Colonic mucosa (tissue), 4 donors: ENCODE measurements around the gene CMKLR1. TPM values are rescaled to one million over a fixed set of nuclear protein-coding genes. Genes with fewer than 3 reads are reported as not detected.
A peak's percentile ranks its signal among the peaks of the same experiment; 100 is the strongest.

Source experiments
- DNase-seq: peaks from one replicate; pipeline ENCODE4 v3.0.0-alpha.2; 2020
- H3K27ac ChIP-seq: fragments of 200-600 bp; one replicate; pipeline ENCODE4 v1.8.0; 2021
- H3K27me3 ChIP-seq: fragments of 200-600 bp; one replicate; pipeline ENCODE4 v1.8.0; 2021
- H3K36me3 ChIP-seq: fragments of 200-600 bp; one replicate; pipeline ENCODE4 v1.8.0; 2021
- H3K4me1 ChIP-seq: fragments of 200-600 bp; one replicate; pipeline ENCODE4 v1.8.0; 2021; ENCODE audit warnings: mild to moderate bottlenecking
- H3K4me3 ChIP-seq: fragments of 200-600 bp; one replicate; pipeline ENCODE4 v1.8.0; 2021
- H3K9ac ChIP-seq, 2 donors: one replicate each; pipeline ENCODE4 v1.7.0; 2013; ENCODE audit warnings: control low read depth in 2 of 2, low read depth in 2 of 2, low read length in 2 of 2
- H3K9me3 ChIP-seq: fragments of 200-600 bp; one replicate; pipeline ENCODE4 v1.8.0; 2021
- intact Hi-C: fragments of 100-400 bp; cut with DNase I; formaldehyde crosslinking; loops from one replicate; pipeline ENCODE4 v1.14.1; 2022
- total RNA-seq, 2 donors: library from RNA; stranded (reverse); fragmentation: NEBNext Ultra II Directional in 1 of 2; extraction: Animal tissue kit (Norgen Biotek cat#: 25700) in 1 of 2; gene quantifications; one replicate each; pipeline ENCODE4 v1.2.1, GENCODE V29; 2021
- TF ChIP-seq, protein P1 (sequence below): fragments of 200-600 bp; IDR thresholded peaks from one replicate; pipeline ENCODE4 v1.8.0; 2022; ENCODE audit warnings: antibody characterized with exemption, mild to moderate bottlenecking
- donor health status: healthy.
- donor health status: DM: no; HTN: no; CAD: no.
- donor health status: DM: no; HTN: no; CAD: no.

The CMKLR1 gene
- total RNA-seq, 2 donors from 2014 or later: 3.0 to 4.9 TPM

DNA sequence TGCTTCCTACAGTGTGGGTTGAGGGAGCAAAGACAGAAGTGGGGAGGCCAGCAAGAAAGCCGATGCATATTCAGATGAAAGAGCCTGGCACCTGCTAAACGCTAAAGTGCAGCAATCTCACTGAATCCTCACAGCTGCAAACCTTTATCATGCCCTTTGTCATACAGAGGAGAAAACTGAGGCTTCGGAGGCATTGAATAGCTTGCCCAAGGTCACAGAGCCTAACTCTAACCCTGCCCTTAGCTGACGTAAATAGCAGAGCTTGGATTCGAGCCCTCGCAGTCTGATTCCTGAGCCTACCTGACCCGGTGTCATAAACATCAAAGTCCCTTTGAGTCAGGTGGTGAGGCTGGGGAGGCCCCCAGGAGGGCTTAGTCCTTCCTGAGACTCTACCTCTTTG lies 54.9 kb downstream of the CMKLR1 start:
- no peak for DNase-seq
- H3K36me3 ChIP-seq: no peaks in the 10 kb centered on the region
- peak overlapping the region in 1 of 2 donors; percentile 12 for H3K9ac ChIP-seq
- no peaks in the 10 kb centered on the region for H3K27me3 ChIP-seq
- TF ChIP-seq, protein P1, sequence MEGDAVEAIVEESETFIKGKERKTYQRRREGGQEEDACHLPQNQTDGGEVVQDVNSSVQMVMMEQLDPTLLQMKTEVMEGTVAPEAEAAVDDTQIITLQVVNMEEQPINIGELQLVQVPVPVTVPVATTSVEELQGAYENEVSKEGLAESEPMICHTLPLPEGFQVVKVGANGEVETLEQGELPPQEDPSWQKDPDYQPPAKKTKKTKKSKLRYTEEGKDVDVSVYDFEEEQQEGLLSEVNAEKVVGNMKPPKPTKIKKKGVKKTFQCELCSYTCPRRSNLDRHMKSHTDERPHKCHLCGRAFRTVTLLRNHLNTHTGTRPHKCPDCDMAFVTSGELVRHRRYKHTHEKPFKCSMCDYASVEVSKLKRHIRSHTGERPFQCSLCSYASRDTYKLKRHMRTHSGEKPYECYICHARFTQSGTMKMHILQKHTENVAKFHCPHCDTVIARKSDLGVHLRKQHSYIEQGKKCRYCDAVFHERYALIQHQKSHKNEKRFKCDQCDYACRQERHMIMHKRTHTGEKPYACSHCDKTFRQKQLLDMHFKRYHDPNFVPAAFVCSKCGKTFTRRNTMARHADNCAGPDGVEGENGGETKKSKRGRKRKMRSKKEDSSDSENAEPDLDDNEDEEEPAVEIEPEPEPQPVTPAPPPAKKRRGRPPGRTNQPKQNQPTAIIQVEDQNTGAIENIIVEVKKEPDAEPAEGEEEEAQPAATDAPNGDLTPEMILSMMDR: no peak
- no peak overlapping the region for H3K4me3 ChIP-seq
- intact Hi-C loops: no loop called here
- H3K4me1 ChIP-seq: no peaks in the 10 kb centered on the region
- no peaks in the 10 kb centered on the region for H3K9me3 ChIP-seq
- no peak overlapping the region for H3K27ac ChIP-seq

DNA sequence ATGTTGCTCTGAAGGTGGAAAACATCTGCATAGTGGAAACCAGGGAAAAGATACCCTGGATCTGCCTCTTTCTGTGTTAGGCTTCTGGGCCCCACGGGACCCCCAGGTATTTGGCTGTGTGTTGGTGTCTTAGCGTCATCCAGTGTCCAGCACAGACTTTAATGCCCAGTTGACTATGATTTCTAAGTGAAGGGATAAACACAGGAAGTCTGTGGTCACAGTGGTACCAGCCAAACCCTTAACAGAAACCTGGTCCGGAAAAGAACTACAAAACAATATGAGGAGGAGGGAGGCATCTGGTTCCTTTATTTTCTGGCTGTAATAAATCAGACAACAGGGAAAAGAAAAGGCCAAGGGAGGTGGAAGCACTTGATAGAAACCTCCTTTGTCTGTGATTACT lies 56.4 kb downstream of the CMKLR1 start:
- H3K27ac ChIP-seq: no peak overlapping the region

DNA sequence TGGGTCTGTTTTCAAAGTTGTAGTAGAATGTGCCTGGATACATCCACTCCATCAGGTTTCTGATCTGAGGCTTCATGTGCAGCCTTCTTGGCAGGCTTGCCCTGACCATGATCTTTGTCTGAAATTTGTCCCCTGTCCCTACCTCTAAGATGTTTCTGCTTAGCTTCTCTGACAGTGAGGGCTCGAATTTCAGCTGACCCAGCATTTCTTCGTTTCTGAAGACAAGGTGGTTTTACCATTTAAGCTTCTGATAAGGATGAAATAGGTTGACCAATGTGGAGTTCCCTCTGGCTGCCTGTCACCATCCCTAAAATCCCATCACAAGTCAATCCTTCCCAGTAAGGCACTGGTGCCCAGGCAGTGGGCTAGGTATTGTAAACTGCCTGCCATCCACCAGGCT lies 57.0 kb downstream of the CMKLR1 start:
- H3K4me3 ChIP-seq: no peak overlapping the region
- no peak for DNase-seq
- no peaks in the 10 kb centered on the region for H3K4me1 ChIP-seq
- H3K9me3 ChIP-seq: no peaks in the 10 kb centered on the region
- no peak overlapping the region for H3K27ac ChIP-seq
- no peaks in the 10 kb centered on the region for H3K36me3 ChIP-seq
- H3K9ac ChIP-seq: no peak overlapping the region
- intact Hi-C loops: no loop called here
- TF ChIP-seq, protein P1: no peak
- no peaks in the 10 kb centered on the region for H3K27me3 ChIP-seq

More for the DNA sequence above, 56.4 kb downstream of the CMKLR1 start:
- Histone ChIP-seq H3K4me1 (no peaks in the 10 kb centered on the region), H3K4me3 (no peak overlapping the region), H3K27me3 (no peaks in the 10 kb centered on the region), H3K9ac (no peak overlapping the region), H3K36me3 (no peaks in the 10 kb centered on the region), H3K9me3 (no peaks in the 10 kb centered on the region)
- TF ChIP-seq, protein P1: no peak
- no peak for DNase-seq
- intact Hi-C loops: no loop called here

DNA sequence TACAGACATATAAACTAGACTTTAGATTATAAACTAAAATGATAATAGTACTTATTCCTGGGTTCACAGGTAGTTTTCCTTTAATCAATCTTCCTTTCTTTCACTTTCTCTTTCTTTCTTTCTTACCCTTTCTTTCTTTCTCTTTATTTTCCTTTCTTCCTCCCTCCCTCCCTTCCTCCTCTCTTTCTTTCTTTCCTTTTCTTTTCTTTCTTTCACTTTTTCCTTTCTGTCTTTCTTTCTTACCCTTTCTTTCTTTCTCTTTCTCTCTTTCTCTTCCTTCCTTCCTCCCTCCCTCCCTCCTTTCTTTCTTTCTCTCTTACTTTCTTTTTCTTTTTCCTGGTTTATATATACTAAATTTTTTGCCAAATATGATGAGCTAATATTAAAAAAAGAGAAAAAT lies 61.5 kb downstream of the CMKLR1 start:
- Histone ChIP-seq H3K27me3 (no peaks in the 10 kb centered on the region), H3K9me3 (no peaks in the 10 kb centered on the region), H3K36me3 (no peaks in the 10 kb centered on the region), H3K4me3 (no peak overlapping the region), H3K9ac (no peak overlapping the region), H3K27ac (no peak overlapping the region), H3K4me1 (no peaks in the 10 kb centered on the region)
- TF ChIP-seq, protein P1: no peak
- intact Hi-C loops: no loop called here
- DNase-seq: no peak

DNA sequence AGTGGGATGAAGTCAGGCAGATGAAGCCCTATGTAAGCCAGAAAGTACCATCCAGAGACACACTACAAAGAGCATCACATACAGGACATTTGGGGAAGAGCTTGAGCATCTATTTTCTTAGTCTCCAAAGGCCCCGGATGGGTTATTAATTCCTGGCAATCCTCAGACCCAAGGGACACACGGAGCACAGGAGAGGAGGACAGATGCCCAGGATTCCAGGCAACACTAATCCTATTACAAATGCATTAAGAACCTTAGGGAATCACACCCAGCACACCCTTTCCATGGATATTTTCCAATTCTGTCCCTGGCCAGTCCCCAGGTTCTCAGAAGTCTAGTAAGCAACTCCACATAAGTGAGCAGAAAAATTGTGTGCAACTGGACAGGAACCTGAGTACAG lies 65.9 kb downstream of the CMKLR1 start:
- no peaks in the 10 kb centered on the region for H3K4me1 ChIP-seq
- H3K9me3 ChIP-seq: no peaks in the 10 kb centered on the region
- no peaks in the 10 kb centered on the region for H3K36me3 ChIP-seq
- intact Hi-C loops: no loop called here
- H3K27ac ChIP-seq: no peak overlapping the region
- no peak overlapping the region for H3K4me3 ChIP-seq
- H3K9ac ChIP-seq: no peak overlapping the region
- H3K27me3 ChIP-seq: no peaks in the 10 kb centered on the region
- TF ChIP-seq, protein P1: no peak
- DNase-seq: no peak
